A549 (cell line): Measurements from ENCODE around the gene PSMC4.

Experiments used
- BHLHE40 ChIP-seq: IDR thresholded peaks from 2 replicates; pipeline ENCODE4 v1.6.1; 2012; ENCODE audit warnings: low read depth, low read length, inconsistent platforms
- ZFP36 ChIP-seq: fragments of 450-650 bp; IDR thresholded peaks from 2 replicates; pipeline ENCODE4 v1.6.1; 2014; ENCODE audit warnings: borderline replicate concordance; ENCODE audit not compliant: partially characterized antibody

DNA sequence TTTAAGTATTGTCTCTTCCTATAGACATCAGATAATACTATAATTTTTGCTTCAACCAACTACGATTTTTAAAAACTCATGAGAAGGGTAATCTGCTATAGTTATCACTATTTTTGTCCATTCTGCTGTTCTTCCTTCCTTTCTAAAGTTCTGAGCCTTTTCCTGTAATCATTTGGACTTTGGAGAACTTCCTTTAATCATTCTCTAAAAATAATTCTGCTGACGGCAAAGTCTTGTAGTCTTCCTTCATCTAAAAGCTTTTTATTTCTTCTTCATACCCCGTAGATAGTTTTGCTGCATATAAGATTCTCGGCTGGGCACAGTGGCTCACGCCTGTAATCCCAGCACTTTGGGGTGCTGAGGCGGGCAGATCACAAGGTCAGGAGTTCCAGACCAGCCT, 31.4 kb upstream of the PSMC4 start:
- TF ChIP-seq BHLHE40 (no peak), ZFP36 (no peak)
